ENCODE data around the gene SCNM1.
"Not testable (repeated sequence)": the region's sequence is repeated elsewhere in the genome, so short reads cannot be mapped to it uniquely, and the experiment has no call there.

SCNM1 gene

DNA sequence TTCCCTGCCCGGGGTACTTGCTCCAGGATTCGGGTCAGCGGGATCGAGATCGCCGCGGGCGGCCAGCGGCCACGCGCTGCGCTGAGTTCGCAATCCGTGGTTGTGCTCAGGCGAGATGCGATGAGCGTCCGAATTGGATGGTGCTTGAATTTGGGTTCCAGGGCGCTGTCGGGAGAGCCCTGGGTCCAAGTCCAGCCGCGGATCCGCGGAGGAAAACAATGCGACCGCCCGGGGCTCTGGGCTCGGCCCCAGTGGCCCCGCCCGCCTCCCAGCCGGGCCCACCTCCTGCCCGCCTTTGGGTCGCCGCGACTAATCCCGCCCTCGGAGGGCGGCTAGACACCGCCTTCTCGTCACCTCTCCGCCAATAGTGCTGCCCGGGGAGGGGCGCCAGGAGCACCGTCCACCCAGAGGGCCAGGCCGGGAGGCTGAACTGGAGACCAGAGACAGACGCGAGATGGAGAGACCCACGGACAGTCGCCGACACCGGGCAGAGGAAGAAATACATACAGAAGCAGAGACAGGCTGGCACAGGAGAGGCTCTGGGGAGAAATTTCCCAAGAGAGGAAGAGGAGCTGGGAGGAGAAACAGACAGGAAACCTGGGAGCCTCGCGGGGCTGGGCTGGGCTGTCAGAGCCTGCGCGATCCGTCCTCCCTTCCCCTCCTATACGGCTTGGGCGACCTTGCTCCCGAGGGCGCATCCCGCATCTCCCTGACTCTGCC is 19.4 kb upstream of the SCNM1 start, which contains the start of gene SEMA6C:
Gene SEMA6C, minus strand, starts transcription at position 220 of the 720 bp plus-strand sequence. CDS start 4,010 bp downstream, outside the sequence.
- peak; percentile 59 for DNase-seq (ENCODE audit: low read depth)

DNA sequence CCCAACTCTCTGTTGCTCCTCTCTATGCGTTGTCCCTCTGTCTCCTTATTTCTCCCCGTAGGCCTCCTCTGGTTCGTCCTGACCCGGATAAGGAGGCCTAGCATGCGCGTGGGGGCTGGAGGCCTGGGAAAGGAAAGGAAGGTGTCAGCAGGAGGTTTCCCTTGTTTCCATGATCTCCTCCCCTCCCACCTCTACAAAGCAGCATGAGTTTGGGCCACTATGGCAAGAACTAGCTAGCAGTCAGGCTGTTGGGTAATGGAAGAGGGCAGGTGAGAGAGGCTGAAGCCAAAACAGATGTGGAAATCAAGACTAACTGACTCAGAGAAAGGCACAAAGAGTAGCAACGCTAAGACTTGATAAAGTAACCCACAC is 18.8 kb upstream of the SCNM1 start:
- no peak for DNase-seq (ENCODE audit: low read depth)

DNA sequence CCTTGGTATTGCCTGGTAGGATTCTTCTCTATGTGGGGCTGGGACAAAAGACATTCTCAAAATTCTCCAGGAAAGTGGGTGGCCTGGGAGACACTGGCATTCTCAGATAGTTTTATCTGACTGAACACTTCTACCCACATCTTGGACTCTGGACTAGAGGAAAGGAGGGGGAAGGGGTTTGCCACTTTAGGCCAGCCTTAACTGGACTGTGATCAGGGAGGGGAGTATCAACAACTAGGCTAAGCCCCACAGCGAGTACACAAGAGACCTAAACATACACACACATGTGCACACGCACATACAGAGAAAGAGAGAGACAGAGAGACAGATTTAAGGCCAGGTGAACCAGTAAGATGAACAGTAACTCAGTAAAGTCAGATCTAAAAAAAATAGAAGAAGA is 18.3 kb upstream of the SCNM1 start:
- no peak for DNase-seq (ENCODE audit: low read depth)

DNA sequence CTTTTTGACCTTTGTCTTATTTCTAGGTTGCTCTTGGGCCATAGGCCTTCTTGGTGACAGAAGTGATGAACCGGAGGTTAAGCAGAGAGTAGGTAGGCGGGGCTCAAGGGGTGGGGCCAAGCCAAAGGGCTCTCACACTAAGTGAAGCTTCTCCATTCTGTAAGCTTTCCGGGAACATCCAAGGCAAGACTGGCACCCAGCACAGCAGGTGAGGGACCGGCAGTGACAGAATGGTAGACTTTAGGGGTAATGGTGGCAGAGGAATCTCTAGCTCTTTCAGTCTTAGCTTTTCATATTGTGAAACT is 9.5 kb upstream of the SCNM1 start, which contains the start of gene TNFAIP8L2:
Gene TNFAIP8L2, plus strand, starts transcription at position 135 of the 305 bp plus-strand sequence. CDS start 2,049 bp downstream, outside the sequence.
- peak; percentile 64 for DNase-seq (ENCODE audit: low read depth)

DNA sequence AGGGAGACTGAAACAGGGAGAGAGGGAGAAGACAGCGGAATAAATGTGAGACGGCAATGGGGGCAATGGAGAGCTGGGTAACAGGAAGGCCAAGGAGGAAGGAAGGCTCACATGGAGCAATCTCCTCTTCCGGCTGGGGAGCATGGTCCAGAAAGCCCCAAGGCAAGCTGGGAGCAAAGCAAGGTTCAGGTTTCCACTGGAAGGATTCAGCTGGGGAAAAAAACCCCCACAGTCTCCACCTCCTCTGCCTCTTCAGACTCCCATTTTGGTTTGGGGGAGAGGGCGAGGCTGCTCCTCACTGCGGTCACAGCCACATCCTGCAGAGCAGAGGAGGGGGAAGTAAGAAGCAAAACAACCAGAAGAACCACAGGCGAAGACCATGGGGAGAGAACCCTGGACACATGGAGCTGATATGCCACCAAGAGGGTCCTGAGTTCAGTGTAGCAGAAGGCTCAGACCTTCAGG is 8.8 kb upstream of the SCNM1 start:
- DNase-seq (ENCODE audit: low read depth) = peak; percentile 90

DNA sequence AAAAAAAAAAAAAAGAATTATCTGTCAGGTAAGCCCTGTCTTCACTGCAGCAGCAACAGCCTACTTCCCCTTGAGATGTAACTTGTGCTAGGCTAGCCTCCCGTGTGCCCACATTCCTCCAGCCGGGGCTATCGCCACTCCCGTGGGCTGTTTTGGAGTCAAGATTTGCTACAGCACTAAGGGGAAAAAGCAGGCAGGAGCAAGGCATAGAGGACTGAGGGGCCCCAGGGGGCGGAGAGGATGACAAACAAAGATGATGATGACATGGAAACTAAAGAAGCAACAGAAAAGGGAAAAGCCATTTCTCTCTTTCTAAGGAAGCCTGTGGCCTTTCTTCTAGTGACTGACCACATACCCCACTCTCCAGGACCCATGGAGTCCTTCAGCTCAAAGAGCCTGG is 7.6 kb upstream of the SCNM1 start:
- DNase-seq (ENCODE audit: low read depth) = no peak

DNA sequence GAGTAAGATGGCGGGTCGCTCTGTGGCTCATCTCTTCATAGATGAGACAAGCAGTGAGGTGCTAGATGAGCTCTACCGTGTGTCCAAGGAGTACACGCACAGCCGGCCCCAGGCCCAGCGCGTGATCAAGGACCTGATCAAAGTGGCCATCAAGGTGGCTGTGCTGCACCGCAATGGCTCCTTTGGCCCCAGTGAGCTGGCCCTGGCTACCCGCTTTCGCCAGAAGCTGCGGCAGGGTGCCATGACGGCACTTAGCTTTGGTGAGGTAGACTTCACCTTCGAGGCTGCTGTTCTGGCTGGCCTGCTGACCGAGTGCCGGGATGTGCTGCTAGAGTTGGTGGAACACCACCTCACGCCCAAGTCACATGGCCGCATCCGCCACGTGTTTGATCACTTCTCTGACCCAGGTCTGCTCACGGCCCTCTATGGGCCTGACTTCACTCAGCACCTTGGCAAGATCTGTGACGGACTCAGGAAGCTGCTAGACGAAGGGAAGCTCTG is 7.1 kb upstream of the SCNM1 start:
- DNase-seq (ENCODE audit: low read depth) = no peak

DNA sequence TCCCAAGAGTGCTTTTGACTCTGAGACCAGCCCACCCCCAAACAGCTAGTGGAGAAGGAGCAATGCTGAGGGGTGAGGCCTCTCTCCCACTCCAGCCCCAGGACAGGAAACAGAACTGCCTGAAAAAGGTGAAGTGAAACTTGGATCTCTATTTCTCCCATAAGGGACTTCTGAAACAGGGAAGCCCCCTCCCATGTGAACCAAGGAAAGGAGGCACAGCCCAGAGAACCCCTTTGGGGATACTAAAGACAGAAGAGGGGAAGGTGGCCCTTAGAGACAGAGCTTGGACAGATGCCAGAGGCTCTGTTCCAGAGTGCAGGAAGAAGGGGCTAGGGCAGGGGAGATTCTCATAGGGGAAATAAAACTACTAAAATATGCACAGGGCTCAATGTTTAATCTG is 6.6 kb upstream of the SCNM1 start:
- DNase-seq (ENCODE audit: low read depth) = no peak

DNA sequence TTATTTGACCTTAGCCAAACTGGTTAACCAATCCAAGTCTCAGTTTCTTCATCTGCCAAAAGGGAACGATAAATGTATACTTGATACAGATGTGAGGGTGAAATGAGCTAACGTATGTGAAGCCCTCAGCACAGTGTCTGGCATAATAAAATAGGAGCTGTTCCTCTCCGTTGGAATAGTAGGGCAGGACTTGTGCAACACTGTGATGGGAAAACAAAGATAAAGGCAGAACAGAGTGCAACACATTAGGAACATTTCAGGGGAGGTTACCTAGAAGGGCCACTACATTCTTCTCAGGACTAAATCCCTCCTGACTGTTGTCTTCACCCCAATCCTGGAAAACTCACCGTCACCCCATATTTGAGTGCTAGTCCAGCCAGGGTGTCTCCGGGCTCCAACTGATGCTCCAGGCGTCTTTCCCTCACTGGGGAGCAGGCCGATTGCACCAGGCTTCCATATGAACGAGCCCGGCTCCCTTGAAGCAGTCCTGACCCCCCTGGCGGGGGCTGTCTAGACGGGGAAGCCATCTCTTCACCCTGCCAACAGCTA is 1.1 kb upstream of the SCNM1 start:
- no peak for DNase-seq (ENCODE audit: low read depth)

DNA sequence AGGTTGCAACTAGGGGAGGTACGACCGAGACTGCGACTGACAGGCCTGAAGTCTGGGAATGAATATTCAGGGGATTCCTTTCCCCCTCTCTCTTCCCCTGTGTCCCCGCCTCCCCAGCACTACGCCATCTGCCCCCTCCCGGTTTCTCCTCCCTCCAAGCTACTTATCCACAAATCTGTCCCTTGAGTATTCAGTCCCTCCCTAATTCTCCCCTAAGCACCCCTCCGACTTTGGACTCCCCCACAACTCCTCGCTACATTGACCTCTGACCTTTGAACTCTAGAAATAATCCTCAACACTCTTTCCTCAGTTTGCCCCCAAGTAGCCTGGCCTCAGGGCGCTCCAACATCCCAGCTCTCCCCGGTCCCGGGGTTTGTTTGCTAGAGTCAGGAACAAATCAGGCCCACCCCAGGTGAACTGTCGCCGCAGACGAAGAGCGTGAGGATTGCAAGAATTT is 635 bp upstream of the SCNM1 start:
- DNase-seq (ENCODE audit: low read depth) = no peak

DNA sequence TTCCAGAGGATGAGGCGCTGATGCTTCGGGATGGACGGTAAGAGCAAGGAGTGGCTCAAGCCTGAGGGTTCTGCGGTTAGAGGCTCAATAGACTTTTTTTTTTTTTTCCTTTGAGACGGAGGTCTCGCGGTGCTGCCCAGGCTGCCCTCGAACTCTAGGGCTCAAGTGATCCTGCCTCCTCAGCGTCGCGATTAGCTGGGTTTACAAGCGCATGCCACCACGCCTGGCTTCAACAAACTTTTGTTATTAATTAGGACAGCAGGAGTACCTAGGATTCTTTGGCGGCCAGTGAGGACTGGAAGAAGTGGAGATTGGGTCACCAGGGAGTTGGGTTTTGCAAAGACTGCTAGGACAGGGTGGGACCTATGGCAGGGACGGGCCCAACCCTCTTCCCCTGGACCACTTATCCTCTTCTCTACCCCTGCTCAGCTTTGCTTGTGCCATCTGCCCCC is 587 bp downstream of the SCNM1 start:
- peak; percentile 63 for DNase-seq (ENCODE audit: low read depth)

DNA sequence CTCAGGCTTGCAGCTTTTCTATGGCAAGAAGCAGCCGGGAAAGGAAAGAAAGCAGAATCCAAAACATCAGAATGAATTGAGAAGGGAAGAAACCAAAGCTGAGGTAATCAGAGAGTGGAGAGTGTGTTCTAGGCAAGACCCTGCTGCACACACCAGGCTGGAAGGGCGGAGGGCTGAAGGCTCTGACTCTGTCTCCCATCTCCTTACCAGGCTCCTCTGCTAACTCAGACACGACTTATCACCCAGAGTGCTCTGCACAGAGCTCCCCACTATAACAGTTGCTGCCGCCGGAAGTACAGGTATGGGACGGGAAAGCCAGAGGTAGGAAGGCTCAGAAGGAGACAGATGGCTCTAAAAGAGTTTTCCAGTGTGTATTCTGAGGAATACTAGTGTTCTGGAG is 1.2 kb downstream of the SCNM1 start:
- DNase-seq (ENCODE audit: low read depth) = no peak

DNA sequence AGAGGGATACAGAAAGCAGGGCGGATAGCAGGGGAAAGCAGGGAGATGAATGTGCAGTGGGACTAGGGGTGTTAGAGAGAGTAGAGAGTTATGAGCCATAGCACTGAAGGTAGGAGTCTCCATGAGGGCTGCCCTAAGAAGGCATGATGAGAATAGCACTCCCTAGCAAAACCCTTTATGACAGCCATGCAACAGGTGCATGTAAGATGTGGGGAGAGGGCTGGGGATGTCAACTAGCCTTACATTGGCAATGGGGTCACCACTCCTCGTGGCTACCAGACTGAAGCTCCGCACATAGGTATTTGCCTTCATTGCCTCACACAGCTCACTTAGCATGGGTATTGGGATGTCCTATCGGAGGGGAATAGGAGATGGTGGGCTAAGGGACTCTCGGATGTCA is 5.2 kb downstream of the SCNM1 start:
- no peak for DNase-seq (ENCODE audit: low read depth)

DNA sequence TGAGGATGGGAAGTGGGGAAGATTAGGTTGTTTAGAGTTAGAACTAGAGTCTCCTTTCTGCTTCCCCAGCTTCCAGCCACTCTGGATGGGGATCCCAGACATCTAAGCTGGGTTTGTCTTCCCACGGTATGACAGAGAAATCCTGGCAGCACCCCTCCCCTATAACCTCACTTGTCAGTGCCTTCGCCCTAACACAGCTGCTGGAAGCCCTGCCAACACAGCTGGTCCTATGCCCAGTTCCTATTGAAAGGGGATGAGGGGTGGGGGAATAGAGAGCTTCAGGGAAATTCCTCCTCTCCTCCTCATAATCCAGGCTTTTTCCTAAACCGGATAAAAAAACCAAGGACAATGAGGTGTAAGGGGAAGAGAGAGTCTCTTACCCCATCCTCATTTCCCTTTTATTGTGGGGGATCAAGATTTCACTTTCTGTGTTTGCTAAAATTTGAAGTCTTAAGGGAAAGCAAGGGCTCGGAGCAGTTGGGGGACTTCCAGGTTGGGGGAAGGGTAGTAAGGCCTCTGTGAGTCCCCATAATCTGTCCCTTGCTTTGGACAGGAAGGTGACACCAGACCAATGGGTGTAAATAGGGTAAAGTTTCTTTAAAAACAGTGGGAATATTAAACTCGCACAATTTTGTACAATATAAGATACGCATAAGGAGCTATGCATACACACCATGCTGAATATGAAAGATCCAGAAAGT is 9.2 kb downstream of the SCNM1 start:
- no peak for DNase-seq (ENCODE audit: low read depth)

DNA sequence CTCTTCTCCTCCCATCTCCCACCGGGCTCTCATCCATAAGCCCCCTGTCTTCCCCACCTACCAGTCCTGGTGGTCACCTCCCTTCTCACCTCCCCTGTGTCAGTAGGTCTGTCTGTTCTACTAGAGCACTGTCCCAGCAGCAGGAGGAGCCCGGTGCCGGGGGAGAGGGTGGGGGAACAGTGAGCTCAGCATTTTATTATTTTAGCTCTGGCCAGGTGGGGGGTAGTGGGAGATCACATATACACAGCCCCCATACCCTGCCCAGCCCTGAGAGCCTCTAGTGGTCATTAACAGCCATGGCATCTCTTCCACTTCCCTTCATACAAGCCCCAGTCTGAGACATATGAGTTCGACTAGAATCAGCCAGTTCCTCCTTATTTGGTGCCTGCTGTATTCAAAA is 9.9 kb downstream of the SCNM1 start, which contains the start of gene TMOD4:
Gene TMOD4, minus strand, starts transcription at position 119 of the 400 bp plus-strand sequence. CDS start 1,106 bp downstream, outside the sequence.
- DNase-seq (ENCODE audit: low read depth) = no peak

DNA sequence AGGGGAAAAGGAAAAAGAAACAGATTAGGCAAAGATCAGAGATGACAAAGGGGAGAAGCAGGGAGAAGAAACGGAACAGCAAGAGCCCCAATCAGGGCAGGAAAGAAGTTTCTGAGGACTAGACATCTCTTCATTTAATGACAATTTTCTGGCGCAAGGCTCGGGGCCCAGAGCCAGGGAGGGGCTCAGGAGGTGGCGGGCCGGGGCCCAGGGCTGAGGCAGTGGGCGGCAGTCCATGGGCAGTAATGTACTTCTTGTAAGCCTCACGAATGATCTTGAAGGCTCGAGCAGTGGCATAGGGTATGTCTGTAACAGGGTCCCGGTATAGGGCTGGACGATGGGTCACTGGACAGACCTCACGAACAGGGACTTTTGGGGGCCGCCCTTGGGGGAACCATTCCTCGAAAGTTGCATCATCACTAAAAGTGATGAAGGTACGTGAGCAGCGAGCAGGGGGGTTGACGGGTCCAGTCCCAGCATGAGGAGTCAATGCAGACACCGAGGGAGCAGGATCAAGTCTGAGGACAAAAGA is 10.6 kb downstream of the SCNM1 start:
- no peak for DNase-seq (ENCODE audit: low read depth)

DNA sequence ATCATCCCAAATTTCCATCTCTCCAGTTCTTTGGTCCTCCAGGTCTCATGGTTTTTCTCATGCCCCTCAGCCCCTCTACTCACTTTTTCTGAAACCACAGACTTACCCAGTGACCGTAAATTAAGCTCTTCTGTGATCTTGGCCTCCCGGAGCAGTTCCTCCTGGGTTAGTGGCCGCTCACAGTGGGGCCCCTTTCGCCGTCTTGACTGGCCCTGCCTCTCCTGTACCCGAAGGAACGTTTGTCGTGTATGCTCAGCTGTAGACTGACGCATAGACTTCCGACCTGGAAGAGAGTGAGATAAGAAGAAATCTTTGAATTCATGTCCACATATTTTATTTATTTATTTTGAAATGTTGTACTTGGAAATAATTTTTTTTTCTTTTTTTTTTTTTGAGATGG is 18.3 kb downstream of the SCNM1 start:
- DNase-seq (ENCODE audit: low read depth) = no peak

DNA sequence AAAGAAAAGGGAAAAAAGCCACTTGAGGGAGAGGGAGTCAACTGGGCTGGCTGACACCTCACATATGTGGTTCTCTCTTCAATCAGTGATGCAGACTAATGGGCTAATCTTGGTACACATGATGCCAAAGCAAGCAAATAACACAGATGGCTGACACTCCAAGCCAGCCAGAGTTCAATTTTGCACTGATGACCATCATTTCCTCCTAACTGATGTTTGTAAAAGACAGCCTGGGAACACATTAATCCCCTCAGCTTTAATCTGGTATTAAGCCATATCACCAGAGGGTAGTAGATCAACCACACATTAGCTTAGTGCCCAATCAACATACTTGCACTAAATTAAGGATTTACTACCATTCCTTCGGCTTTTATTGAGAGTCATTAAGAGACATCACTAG is 21.3 kb downstream of the SCNM1 start:
- DNase-seq (ENCODE audit: low read depth) = no peak

DNA sequence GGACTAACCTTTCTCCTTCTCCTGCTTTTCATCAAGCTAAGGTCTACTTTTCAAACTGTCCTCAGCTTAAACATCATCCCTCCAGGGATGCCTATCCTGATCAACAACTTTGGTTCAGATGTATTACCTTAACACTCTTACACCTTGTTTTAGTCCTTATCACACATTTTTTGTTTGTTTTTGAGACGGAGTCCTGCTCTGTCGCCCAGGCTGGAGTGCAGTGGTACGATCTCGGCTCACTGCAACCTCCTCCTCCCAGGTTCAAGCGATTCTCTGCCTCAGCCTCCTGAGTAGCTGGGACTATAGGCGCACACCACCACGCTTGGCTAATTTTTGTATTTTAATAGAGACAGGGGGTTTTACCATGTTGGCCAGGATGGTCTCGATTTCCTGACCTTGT is 22.7 kb downstream of the SCNM1 start:
- DNase-seq (ENCODE audit: low read depth) = not testable (repeated sequence)

DNA sequence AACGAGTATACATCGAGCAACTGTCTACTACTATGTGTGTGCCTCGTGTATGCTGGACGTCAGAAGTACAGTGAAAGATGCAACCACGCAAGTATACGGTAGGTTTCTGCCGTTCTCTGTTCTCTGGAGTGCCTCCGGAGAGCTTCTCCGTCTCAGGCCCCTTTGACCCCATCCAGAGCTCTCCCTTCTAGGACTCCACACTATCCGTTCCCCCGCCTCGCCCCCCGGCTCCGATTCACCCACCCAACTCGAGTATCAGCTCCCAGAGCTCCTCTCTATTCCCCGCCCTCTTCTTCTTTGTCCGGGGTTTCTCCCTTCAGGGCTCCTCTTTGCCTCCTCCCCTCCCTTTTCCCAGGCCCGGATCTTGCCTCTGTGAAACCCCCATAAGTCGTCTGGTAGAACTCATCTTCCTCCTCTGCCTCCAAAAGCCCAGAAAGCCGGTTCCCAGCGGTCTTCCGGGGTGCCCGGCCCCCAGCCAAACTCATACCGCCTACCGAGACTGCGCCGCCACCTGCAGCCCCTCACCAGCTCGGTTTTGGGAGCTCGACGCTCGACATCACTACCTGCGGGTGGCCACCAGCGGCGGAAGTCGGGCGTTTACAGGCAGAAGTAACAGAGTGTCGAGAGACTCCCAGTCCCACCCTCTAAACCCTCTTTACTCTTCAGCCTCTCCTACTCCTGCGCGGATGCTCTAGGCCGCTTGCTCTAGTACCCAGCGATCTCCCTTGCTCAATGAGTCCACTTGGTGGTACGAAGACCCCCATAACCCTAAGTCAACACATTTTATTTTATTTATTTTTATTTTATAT is 23.9 kb downstream of the SCNM1 start, which contains the start of gene VPS72:
Gene VPS72, minus strand, starts transcription at position 561 of the 809 bp plus-strand sequence. Its CDS starts 76 bp downstream, at position 485.
- DNase-seq (ENCODE audit: low read depth) = peak; percentile 68

DNA sequence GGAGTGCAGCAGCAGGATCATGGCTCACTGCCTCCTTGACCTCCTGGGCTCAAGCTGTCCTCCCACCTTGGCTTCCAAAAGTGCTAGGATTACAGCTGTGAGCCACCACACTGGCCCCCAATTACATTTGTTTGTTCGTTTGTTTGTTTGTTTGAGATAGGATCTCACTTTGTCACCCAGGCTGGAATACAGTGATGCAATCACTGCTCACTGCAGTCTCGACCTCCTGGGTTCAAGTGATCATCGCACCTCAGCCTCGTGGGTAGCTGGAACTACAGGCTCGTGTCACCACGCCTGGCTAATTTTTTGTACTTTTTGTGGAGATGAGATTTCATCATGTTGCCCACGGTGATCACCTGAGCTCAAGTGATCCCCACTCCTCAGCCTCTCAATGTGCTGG is 26.1 kb downstream of the SCNM1 start:
- no peak for DNase-seq (ENCODE audit: low read depth)

DNA sequence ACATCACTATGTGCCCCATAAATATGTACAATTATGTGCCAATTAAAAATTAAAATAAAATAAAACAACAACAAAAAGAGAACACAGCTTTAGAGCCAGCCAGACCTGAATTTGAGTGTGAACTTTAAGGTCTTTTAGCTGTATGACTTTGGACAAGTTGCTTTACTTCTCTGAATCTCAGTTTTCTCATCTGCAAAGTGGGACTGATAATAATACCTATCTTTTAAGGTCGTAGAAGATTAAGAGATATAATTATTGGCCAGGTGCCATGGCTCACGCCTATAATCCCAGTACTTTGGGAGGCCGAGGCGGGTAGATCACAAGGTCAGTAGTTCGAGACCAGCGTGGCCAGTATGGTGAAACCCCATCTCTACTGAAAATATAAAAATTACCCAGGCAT is 27.4 kb downstream of the SCNM1 start:
- no peak for DNase-seq (ENCODE audit: low read depth)
